OCI-LY3 (cell line): Measurements from ENCODE around the gene ELL2.

Source experiments
- CTCF ChIP-seq: fragments of 200-600, 300-600 bp; sonication (generic); IDR thresholded peaks from 2 replicates; pipeline ENCODE4 v1.5.1; 2014; ENCODE audit warnings: antibody characterized with exemption, low read length, low read depth
- EZH2phosphoT487 ChIP-seq: fragments of 200-600 bp; shearing (Covaris generic); IDR thresholded peaks from 2 replicates; pipeline ENCODE4 v1.6.1; 2018; ENCODE audit warnings: antibody characterized with exemption, mixed run types, low read depth

GRCh38 chr5:95899006-95899405, 62.6 kb downstream of the ELL2 start:
- no peak for TF ChIP-seq CTCF
- no peak for TF ChIP-seq EZH2phosphoT487
